Activated naive CD4-positive, alpha-beta T cell treated with anti-CD3 and anti-CD28 coated beads, Interleukin-2, amount 10 ng/mL, durations not matched to agents 7 days and 5 days (primary cell): ENCODE data around the gene PKMYT1.

ENCODE experiments used
- CTCF ChIA-PET: fragments of 350-600 bp; sonication (Branson Sonifier 250); formaldehyde crosslinking; loops from one replicate; lab custom pipeline; 2021; ENCODE audit warnings: antibody characterized with exemption; lab: Charles Lee
- DNase-seq: peaks from one replicate; pipeline ENCODE4 v3.0.0-alpha.2; 2020
- H3K27ac Mint-ChIP-seq: one replicate; pipeline ENCODE4 v1.8.0; 2021; ENCODE audit warnings: mild to moderate bottlenecking, moderate library complexity, mixed read lengths
- H3K27me3 Mint-ChIP-seq: one replicate; pipeline ENCODE4 v1.8.0; 2021; ENCODE audit warnings: mild to moderate bottlenecking, mixed read lengths
- H3K36me3 Mint-ChIP-seq: one replicate; pipeline ENCODE4 v1.8.0; 2021; ENCODE audit warnings: mixed read lengths
- H3K4me1 Mint-ChIP-seq: one replicate; pipeline ENCODE4 v1.8.0; 2021; ENCODE audit warnings: mixed read lengths
- H3K4me3 Mint-ChIP-seq: one replicate; pipeline ENCODE4 v1.8.0; 2021; ENCODE audit warnings: mild to moderate bottlenecking, moderate library complexity, mixed read lengths
- H3K9me3 Mint-ChIP-seq: one replicate; pipeline ENCODE4 v1.8.0; 2021; ENCODE audit warnings: mixed read lengths

PKMYT1 gene

GRCh38 chr16:2963074-2963722 is 17.0 kb downstream of the PKMYT1 start:
- Mint-ChIP-seq H3K36me3 (no peaks in the 10 kb centered on the region), H3K4me1 (peaks cover 25% of the 10 kb centered on the region), H3K4me3 (no peak overlapping the region), H3K9me3 (no peaks in the 10 kb centered on the region), H3K27me3 (peaks cover 96% of the 10 kb centered on the region), H3K27ac (no peak overlapping the region)
- peak; percentile 47 for DNase-seq
- CTCF ChIA-PET, result interaction anchor here (1.1 to 1.8 kb wide), 4 partner anchors 9 to 22 kb away, joined by 3 to 5 read pairs (median 4); no protein-coding TSS in a partner anchor

GRCh38 chr16:2962334-2963073 is 17.7 kb downstream of the PKMYT1 start:
- Mint-ChIP-seq H3K4me1 (peaks cover 21% of the 10 kb centered on the region), H3K27ac (no peak overlapping the region), H3K27me3 (peaks cover 89% of the 10 kb centered on the region), H3K9me3 (no peaks in the 10 kb centered on the region), H3K4me3 (no peak overlapping the region), H3K36me3 (no peaks in the 10 kb centered on the region)
- CTCF ChIA-PET, result interaction anchor here (0.8 to 1.8 kb wide), 6 partner anchors 8 to 42 kb away, joined by 3 to 5 read pairs (median 4); no protein-coding TSS in a partner anchor
- no peak for DNase-seq

- Mint-ChIP-seq H3K36me3 (no peaks in the 10 kb centered on the region), H3K4me1 (peaks cover 18% of the 10 kb centered on the region), H3K4me3 (no peak overlapping the region), H3K27ac (no peak overlapping the region), H3K9me3 (no peaks in the 10 kb centered on the region), H3K27me3 (peaks cover 85% of the 10 kb centered on the region)
- CTCF ChIA-PET, result interaction anchor here (1.6 to 1.7 kb wide), 2 partner anchors 9 to 22 kb away, joined by 3 to 4 read pairs; partner anchors contain the start of gene PAQR4
- no peak for DNase-seq
Observed at GRCh38 chr16:2960183-2961010, 19.8 kb downstream of the PKMYT1 start.

DNA sequence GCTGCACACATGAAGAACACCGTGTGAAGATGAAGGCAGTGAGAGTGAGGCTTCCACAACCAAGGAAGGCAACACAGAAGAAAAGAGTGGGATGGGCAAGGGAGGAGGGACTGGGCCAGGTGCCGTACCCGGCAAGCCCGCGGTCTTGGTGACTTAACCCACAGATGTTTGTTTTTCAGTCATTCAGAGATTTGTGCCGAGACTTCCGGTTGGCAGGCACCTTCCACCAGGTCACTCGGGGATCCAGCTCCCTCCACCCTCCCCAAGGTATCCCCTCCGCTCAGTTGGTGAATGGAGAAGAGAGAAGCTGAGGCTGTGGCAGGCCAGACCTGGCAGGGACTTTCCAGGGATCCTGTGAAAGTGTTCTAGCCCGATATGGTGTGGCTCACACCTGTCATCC is 21.0 kb downstream of the PKMYT1 start:
- no peaks in the 10 kb centered on the region for H3K9me3 Mint-ChIP-seq
- peaks cover 77% of the 10 kb centered on the region for H3K27me3 Mint-ChIP-seq
- peaks cover 14% of the 10 kb centered on the region for H3K4me1 Mint-ChIP-seq
- DNase-seq, result no peak
- CTCF ChIA-PET, result interaction anchor here (0.9 to 1.7 kb wide), 3 partner anchors 10 to 38 kb away, joined by 4 read pairs; partner anchors contain the start of gene PAQR4
- H3K4me3 Mint-ChIP-seq, result no peak overlapping the region
- no peaks in the 10 kb centered on the region for H3K36me3 Mint-ChIP-seq
- no peak overlapping the region for H3K27ac Mint-ChIP-seq

GRCh38 chr16:2956579-2956956 is 23.7 kb downstream of the PKMYT1 start:
- H3K4me1 Mint-ChIP-seq, result peaks cover 3% of the 10 kb centered on the region
- no peak for DNase-seq
- no peak overlapping the region for H3K27ac Mint-ChIP-seq
- H3K4me3 Mint-ChIP-seq, result no peak overlapping the region
- CTCF ChIA-PET, result interaction anchor here (0.6 kb wide), 1 partner anchor 45 kb away, joined by 3 read pairs; no protein-coding TSS in a partner anchor
- H3K9me3 Mint-ChIP-seq, result no peaks in the 10 kb centered on the region
- H3K36me3 Mint-ChIP-seq, result no peaks in the 10 kb centered on the region
- H3K27me3 Mint-ChIP-seq, result peaks cover 60% of the 10 kb centered on the region

GRCh38 chr16:2955779-2956578 is 24.3 kb downstream of the PKMYT1 start:
- Mint-ChIP-seq H3K4me1 (peaks cover 2% of the 10 kb centered on the region), H3K9me3 (no peaks in the 10 kb centered on the region), H3K36me3 (no peaks in the 10 kb centered on the region), H3K27ac (no peak overlapping the region), H3K27me3 (peaks cover 54% of the 10 kb centered on the region), H3K4me3 (no peak overlapping the region)
- CTCF ChIA-PET, result interaction anchor here (0.6 kb wide), 1 partner anchor 45 kb away, joined by 3 read pairs; no protein-coding TSS in a partner anchor
- DNase-seq, result no peak

GRCh38 chr16:2955438-2955778 is 24.8 kb downstream of the PKMYT1 start:
- peaks cover 49% of the 10 kb centered on the region for H3K27me3 Mint-ChIP-seq
- no peak overlapping the region for H3K4me3 Mint-ChIP-seq
- H3K9me3 Mint-ChIP-seq, result no peaks in the 10 kb centered on the region
- no peak for DNase-seq
- H3K4me1 Mint-ChIP-seq, result peaks cover 2% of the 10 kb centered on the region
- no peaks in the 10 kb centered on the region for H3K36me3 Mint-ChIP-seq
- no peak overlapping the region for H3K27ac Mint-ChIP-seq
- CTCF ChIA-PET, result no interaction called here

DNA sequence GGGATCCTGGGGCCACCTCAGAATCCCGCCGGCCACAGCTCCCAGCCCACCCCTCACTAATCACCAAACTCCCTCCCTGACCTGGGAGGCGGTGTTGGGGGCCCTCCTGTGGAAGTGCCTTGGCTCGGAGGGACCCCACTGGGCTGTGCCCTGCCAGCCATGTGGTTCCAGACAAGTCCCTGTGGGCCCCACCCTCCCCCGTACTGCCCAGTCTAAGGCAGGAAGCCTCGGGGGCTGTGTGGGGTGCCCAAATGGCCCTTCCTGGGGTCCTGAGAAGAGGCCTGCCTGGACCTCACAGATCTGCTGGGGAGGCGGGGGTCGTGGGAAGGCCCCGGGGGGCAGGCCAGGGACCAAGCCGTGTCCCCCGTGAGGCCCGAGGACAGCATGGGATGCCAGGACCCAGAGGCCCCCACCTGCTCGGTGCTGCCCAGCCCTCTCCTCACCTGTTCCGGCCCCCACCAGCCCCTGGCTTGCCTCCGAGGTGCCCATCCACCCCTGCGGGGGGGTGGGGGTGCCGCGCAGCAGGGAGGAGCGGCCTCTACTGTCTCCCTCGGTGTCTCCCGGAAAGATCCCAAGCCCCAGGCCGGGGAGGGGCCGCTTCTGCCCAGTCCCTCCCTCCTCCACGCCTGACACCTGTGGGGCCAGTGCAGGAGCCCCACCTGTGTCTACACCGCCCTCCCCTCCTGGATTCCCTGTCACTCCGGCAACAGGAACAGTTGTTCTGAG is 25.4 kb downstream of the PKMYT1 start:
- H3K36me3 Mint-ChIP-seq, result no peaks in the 10 kb centered on the region
- no peak for DNase-seq
- no peak overlapping the region for H3K27ac Mint-ChIP-seq
- peaks cover 43% of the 10 kb centered on the region for H3K27me3 Mint-ChIP-seq
- H3K4me1 Mint-ChIP-seq, result peaks cover 2% of the 10 kb centered on the region
- H3K4me3 Mint-ChIP-seq, result no peak overlapping the region
- H3K9me3 Mint-ChIP-seq, result no peaks in the 10 kb centered on the region
- CTCF ChIA-PET, result interaction anchor here (0.7 to 1.0 kb wide), 2 partner anchors 11 to 34 kb away, joined by 3 to 4 read pairs; no protein-coding TSS in a partner anchor

DNA sequence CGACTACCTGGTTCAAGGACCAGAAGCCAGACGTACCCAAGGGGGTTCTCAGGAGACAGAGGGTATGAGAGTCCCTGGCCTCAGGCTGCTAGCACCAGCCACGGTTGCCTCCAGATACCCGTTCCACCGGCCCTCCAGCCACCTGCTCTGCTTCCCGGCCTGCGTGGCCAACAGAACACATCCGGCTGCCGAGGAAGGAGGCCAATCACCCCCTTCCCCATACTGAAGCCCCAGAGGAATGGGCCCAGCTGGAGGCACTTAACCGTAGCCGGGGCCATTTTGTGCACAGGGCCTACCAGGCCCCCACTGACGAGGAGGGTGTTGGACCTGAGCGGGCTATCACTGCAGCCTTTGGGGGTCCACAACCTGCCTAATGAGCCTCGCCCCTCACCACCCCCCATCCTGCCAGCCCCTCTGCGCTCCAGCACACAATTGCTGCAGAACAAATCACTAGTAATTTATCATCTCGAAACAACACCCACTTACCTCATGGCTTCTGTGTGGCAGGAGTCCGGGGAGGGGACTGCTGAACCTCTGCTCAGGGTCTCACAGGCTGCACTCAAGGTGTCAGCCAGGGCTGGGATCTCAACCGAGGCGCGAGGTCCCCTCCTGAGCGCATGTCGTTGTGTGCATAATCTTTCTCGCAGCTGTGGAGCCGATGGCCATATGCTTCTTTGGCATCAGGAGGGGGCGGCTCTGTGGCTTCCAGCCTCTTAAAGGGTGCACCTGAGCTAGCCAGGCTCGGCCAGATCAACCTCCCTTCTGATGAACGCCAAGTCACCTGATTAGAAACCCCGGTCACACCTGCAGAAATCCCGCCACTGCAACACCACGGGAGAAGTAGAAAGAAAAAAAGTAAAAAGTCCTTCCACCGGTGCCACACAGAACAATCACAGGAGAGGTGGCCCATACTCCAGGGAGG is 26.3 kb downstream of the PKMYT1 start:
- peaks cover 2% of the 10 kb centered on the region for H3K4me1 Mint-ChIP-seq
- H3K27me3 Mint-ChIP-seq, result peaks cover 34% of the 10 kb centered on the region
- CTCF ChIA-PET, result interaction anchor here (0.7 to 1.6 kb wide), 3 partner anchors 8 to 33 kb away, joined by 3 to 4 read pairs (median 4); no protein-coding TSS in a partner anchor
- H3K36me3 Mint-ChIP-seq, result no peaks in the 10 kb centered on the region
- no peak overlapping the region for H3K4me3 Mint-ChIP-seq
- H3K27ac Mint-ChIP-seq, result no peak overlapping the region
- H3K9me3 Mint-ChIP-seq, result no peaks in the 10 kb centered on the region
- DNase-seq, result no peak

DNA sequence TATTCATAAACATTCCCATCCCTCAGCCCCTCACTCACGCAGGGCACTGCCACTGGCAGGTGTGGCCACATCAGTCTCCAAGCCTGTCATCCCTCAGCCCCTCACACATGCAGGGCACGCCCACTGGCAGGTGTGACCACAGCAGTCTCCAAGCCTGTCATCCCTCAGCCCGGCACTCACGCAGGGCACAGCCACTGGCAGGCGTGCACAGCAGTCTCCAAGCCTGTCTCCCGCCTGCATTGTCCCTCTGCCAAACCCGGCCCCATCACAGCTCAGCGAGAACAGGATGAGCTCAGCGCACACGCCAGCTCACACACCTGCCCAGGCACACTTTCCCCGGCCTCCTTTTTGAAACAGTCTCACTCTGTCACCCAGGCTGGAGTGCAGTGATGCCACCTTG is 27.6 kb downstream of the PKMYT1 start:
- Mint-ChIP-seq H3K27me3 (peaks cover 31% of the 10 kb centered on the region), H3K27ac (no peak overlapping the region), H3K9me3 (no peaks in the 10 kb centered on the region), H3K36me3 (peaks cover 1% of the 10 kb centered on the region), H3K4me3 (no peak overlapping the region), H3K4me1 (peaks cover 2% of the 10 kb centered on the region)
- CTCF ChIA-PET, result interaction anchor here (1.6 kb wide), 1 partner anchor 9 kb away, joined by 4 read pairs; no protein-coding TSS in a partner anchor
- DNase-seq, result no peak

DNA sequence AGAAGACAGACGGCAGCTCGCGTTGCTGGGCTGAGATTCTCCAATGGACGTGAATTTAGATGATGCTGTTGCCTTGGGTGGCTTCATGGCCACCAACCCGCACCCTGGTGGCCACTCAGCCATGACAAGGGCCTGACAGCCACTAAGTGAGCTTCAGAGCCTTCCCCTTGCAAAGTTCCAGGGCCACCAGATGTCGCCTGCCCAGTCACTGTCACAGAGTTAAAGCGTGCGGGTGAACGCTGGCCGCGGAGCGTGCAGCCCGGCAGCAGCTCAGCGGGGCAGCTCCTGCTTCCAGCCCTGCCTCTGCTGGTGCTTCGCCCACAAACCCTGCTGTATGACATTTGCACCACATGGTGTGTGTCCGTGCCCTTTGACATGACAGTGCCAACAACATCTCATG is 29.5 kb downstream of the PKMYT1 start:
- CTCF ChIA-PET, result interaction anchor here (1.1 kb wide), 1 partner anchor 13 kb away, joined by 4 read pairs; the partner anchor contains the start of gene KREMEN2
- DNase-seq, result no peak
- H3K36me3 Mint-ChIP-seq, result peaks cover 6% of the 10 kb centered on the region
- H3K4me1 Mint-ChIP-seq, result no peaks in the 10 kb centered on the region
- peak overlapping the region; percentile 70 for H3K27ac Mint-ChIP-seq
- H3K9me3 Mint-ChIP-seq, result no peaks in the 10 kb centered on the region
- no peak overlapping the region for H3K4me3 Mint-ChIP-seq
- peaks cover 14% of the 10 kb centered on the region for H3K27me3 Mint-ChIP-seq

- Mint-ChIP-seq H3K36me3 (peaks cover 6% of the 10 kb centered on the region), H3K9me3 (no peaks in the 10 kb centered on the region), H3K27me3 (peaks cover 14% of the 10 kb centered on the region), H3K4me3 (no peak overlapping the region), H3K27ac (no peak overlapping the region), H3K4me1 (no peaks in the 10 kb centered on the region)
- DNase-seq, result no peak
- CTCF ChIA-PET, result interaction anchor here (1.1 kb wide), 1 partner anchor 13 kb away, joined by 4 read pairs; the partner anchor contains the start of gene KREMEN2
Observed at GRCh38 chr16:2950353-2950724, 29.9 kb downstream of the PKMYT1 start.
